Measurements from ENCODE around the gene DPEP2NB.
A peak's percentile ranks its signal among the peaks of the same experiment; 100 is the strongest.

The DPEP2NB gene

GRCh38 chr16:67966549-67967182, 49.0 kb downstream of the DPEP2NB start:
- ChIA-PET CTCF (interaction anchor here (0.6 to 1.2 kb wide), 4 partner anchors 19 to 128 kb away, joined by 3 to 6 read pairs (median 4); no protein-coding TSS in a partner anchor), POLR2A (interaction anchor here (0.6 to 2.3 kb wide), 11 partner anchors 16 to 278 kb away, joined by 3 to 13 read pairs (median 6); partner anchors contain the start of genes DDX28, DUS2, PLA2G15 and PSMB10)
- peak overlapping the region; percentile 68 for H3K4me3 ChIP-seq (ENCODE audit: low read depth, low read length)
- no peaks in the 10 kb centered on the region; the same call in none of the 2 replicates for H3K4me1 ChIP-seq (ENCODE audit: control insufficient read depth, insufficient read depth, low read length)
- no peaks in the 10 kb centered on the region for H3K9me3 ChIP-seq (ENCODE audit: control insufficient read depth, insufficient read depth, low read depth, low read length)
- peak overlapping the region; percentile 62 for H3K27ac ChIP-seq (ENCODE audit: extremely low read depth, low read depth, low read length)
- H3K36me3 ChIP-seq (ENCODE audit: control insufficient read depth in 2 of 2, insufficient read depth in 1 of 2, low read length in 2 of 2), result peaks cover 0 to 44% of the 10 kb centered on the region in 2 experiments; a peak in 2 of 3 replicates
- TF ChIP-seq MEIS1 (CRISPR knock-in tag; IDR thresholded peaks at IDR 0.05; ENCODE audit: borderline replicate concordance) (no peak), ZNF26 (tag by site-specific recombination; IDR thresholded peaks at IDR 0.05) (no peak), PRDM10 (tag by site-specific recombination; IDR thresholded peaks at IDR 0.05) (no peak), GLIS2 (tag by site-specific recombination; IDR thresholded peaks at IDR 0.05) (peak; percentile 66), ZNF701 (tag by site-specific recombination; IDR thresholded peaks at IDR 0.05) (0 out of 2 replicates have a peak, but pooled peaks have one; percentile 23), ZNF830 (tag by site-specific recombination; IDR thresholded peaks at IDR 0.05; ENCODE audit: low read depth) (no peak), SP7 (tag by site-specific recombination; IDR thresholded peaks at IDR 0.05) (no peak), ZNF302 (tag by site-specific recombination; IDR thresholded peaks at IDR 0.05; ENCODE audit: low read depth) (no peak), ZNF23 (tag by site-specific recombination; IDR thresholded peaks at IDR 0.05; ENCODE audit: borderline replicate concordance) (no peak), ZBTB11 (tag by site-specific recombination; conservative IDR thresholded peaks at IDR 0.05; ENCODE audit: low read depth) (no peak), ZNF777 (tag by site-specific recombination; IDR thresholded peaks at IDR 0.05; ENCODE audit: borderline replicate concordance) (no peak), SP3 (tag by site-specific recombination; IDR thresholded peaks at IDR 0.05) (peak; percentile 29; the same call in 1 of the 2 replicates), ZNF366 (tag by site-specific recombination; conservative IDR thresholded peaks at IDR 0.05) (0 out of 2 replicates have a peak, but pooled peaks have one; percentile 10), BCL11A (tag by site-specific recombination; IDR thresholded peaks at IDR 0.05; ENCODE audit: low read depth) (no peak), ZNF362 (tag by site-specific recombination; IDR thresholded peaks at IDR 0.05) (no peak), ZNF140 (tag by site-specific recombination; IDR thresholded peaks at IDR 0.05) (no peak), ZNF692 (tag by site-specific recombination; IDR thresholded peaks at IDR 0.05) (peak; percentile 82), ZNF223 (tag by site-specific recombination; IDR thresholded peaks at IDR 0.05) (peak; percentile 73), ZNF398 (tag by site-specific recombination; IDR thresholded peaks at IDR 0.05) (peak; percentile 13; the same call in 1 of the 2 replicates), ZFP69B (tag by site-specific recombination; IDR thresholded peaks at IDR 0.05) (no peak; the same call in 1 of the 2 replicates), ZBTB8A (tag by site-specific recombination; IDR thresholded peaks at IDR 0.05) (no peak), WT1 (tag by site-specific recombination; IDR thresholded peaks at IDR 0.05) (0 out of 2 replicates have a peak, but pooled peaks have one; percentile 10), ZNF473 (tag by site-specific recombination; IDR thresholded peaks at IDR 0.05) (no peak), ZNF837 (tag by site-specific recombination; IDR thresholded peaks at IDR 0.05) (no peak)

All from HEK293 (cell line).